Lower lobe of right lung (tissue), 2 donors: ENCODE measurements around the gene DNAJC28. TPM values are rescaled to one million over a fixed set of nuclear protein-coding genes. Genes with fewer than 3 reads are reported as not detected.
"Not testable (repeated sequence)": the region's sequence is repeated elsewhere in the genome, so short reads cannot be mapped to it uniquely, and the experiment has no call there.

ENCODE experiments used
- ATAC-seq, 2 donors: fragments of 200-7000 bp; cut with Tn5 transposase; one replicate each; pipeline ENCODE4 v1.9.1; 2020 to 2022; ENCODE audit warnings: mild to moderate bottlenecking in 2 of 2, moderate library complexity in 2 of 2
- DNase-seq: peaks from one replicate; pipeline ENCODE4 v3.0.0-alpha.2; 2020
- H3K27ac ChIP-seq: fragments of 200-600 bp; one replicate; pipeline ENCODE4 v1.8.0; 2022
- H3K27me3 ChIP-seq: fragments of 200-600 bp; one replicate; pipeline ENCODE4 v1.8.0; 2022; ENCODE audit warnings: low read depth
- H3K36me3 ChIP-seq: fragments of 200-600 bp; one replicate; pipeline ENCODE4 v1.8.0; 2022; ENCODE audit warnings: mild to moderate bottlenecking
- H3K4me1 ChIP-seq: fragments of 200-600 bp; one replicate; pipeline ENCODE4 v1.8.0; 2022
- H3K4me3 ChIP-seq: fragments of 200-600 bp; one replicate; pipeline ENCODE4 v1.8.0; 2022; ENCODE audit warnings: mild to moderate bottlenecking
- H3K9me3 ChIP-seq: fragments of 200-600 bp; one replicate; pipeline ENCODE4 v1.8.0; 2022
- intact Hi-C: fragments of 100-400 bp; cut with DNase I; formaldehyde crosslinking; loops from one replicate; pipeline ENCODE4 v1.11.0; 2022
- total RNA-seq: library from RNA; stranded (reverse); fragmentation: NEBNext Ultra II Directional; extraction: Animal tissue kit (Norgen Biotek cat#: 25700); gene quantifications from one replicate; pipeline ENCODE4 v1.2.1, GENCODE V29; 2021
- TF ChIP-seq, protein P1 (sequence below): fragments of 200-600 bp; IDR thresholded peaks from one replicate; pipeline ENCODE4 v1.8.0; 2022; ENCODE audit warnings: antibody characterized with exemption, mild to moderate bottlenecking
- donor health status: DM: no; HTN: yes; CAD: no; lungs with severe emphysema.

DNAJC28 gene
- total RNA-seq, 1 donor from 2014 or later = 2.1 TPM

DNA sequence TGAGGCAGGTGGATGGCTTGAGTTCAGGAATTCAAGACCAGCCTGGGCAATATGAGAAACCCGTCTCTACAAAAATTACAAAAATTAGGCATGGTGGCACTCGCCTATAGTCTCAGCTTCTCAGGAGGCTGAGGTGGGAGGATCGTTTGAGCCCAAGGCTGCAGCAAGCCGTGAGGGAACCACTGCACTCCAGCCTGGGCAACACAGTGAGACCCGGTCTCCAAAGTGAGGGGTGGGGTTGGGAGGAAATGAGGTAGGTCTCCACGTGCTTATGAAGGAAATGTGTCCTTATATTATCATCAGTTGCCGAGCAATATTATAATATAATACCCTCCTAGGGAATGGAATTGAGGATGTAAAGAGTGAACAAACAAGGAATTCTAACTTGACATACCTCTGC, 14.4 kb downstream of the DNAJC28 start:
- intact Hi-C loops = no loop called here
- no peaks in the 10 kb centered on the region for H3K27me3 ChIP-seq
- no peak overlapping the region for H3K27ac ChIP-seq
- DNase-seq = no peak
- no peaks in the 10 kb centered on the region for H3K9me3 ChIP-seq
- H3K4me3 ChIP-seq = no peak overlapping the region
- TF ChIP-seq, protein P1, sequence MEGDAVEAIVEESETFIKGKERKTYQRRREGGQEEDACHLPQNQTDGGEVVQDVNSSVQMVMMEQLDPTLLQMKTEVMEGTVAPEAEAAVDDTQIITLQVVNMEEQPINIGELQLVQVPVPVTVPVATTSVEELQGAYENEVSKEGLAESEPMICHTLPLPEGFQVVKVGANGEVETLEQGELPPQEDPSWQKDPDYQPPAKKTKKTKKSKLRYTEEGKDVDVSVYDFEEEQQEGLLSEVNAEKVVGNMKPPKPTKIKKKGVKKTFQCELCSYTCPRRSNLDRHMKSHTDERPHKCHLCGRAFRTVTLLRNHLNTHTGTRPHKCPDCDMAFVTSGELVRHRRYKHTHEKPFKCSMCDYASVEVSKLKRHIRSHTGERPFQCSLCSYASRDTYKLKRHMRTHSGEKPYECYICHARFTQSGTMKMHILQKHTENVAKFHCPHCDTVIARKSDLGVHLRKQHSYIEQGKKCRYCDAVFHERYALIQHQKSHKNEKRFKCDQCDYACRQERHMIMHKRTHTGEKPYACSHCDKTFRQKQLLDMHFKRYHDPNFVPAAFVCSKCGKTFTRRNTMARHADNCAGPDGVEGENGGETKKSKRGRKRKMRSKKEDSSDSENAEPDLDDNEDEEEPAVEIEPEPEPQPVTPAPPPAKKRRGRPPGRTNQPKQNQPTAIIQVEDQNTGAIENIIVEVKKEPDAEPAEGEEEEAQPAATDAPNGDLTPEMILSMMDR = no peak
- no peak for ATAC-seq
- H3K36me3 ChIP-seq = peaks cover 7% of the 10 kb centered on the region
- peaks cover 19% of the 10 kb centered on the region for H3K4me1 ChIP-seq

DNA sequence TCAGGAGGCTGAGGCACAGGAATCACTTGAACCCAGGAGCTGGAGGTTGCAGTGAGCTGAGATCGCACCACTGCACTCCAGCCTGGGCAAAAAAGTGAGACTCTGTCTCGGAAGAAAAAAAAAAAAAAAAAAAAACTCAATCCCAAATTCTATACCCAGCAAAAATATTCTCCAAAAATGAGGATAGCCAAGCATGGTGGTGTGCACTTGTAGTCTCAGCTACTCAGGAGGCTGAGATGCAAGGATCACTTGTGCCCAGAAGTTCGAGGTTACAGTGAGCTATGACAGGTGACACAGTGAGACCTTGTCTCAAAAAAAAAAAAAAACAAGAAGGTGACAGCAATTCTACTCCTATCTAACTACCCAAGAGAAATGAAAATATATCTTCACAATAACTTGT, 18.2 kb downstream of the DNAJC28 start:
- no peak for ATAC-seq

DNA sequence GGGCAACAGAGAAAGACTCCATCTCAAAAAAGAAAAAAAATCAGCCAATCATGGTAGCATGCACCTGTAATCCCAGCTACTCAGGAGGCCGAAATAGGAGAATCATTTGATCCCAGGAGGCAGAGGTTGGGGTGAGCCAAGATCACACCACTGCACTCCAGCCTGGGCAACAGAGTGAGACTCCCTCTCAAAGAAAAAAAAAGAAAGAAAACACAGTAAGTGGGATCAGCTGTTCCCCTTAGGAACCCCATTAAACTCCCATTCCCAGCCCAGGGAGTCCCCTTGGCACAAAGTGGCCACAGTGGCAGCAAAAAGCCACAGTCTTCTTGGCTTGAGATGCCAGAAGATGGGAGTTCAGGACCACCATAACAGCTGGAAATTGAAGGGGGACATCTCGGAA, 20.8 kb downstream of the DNAJC28 start:
- intact Hi-C loops = no loop called here
- H3K4me1 ChIP-seq = no peaks in the 10 kb centered on the region
- no peaks in the 10 kb centered on the region for H3K9me3 ChIP-seq
- H3K27me3 ChIP-seq = no peaks in the 10 kb centered on the region
- H3K27ac ChIP-seq = no peak overlapping the region
- no peak overlapping the region for H3K4me3 ChIP-seq
- DNase-seq (no peak), ATAC-seq (no peak)
- H3K36me3 ChIP-seq = peaks cover 16% of the 10 kb centered on the region
- TF ChIP-seq, protein P1 = no peak

More for the DNA sequence above, 18.2 kb downstream of the DNAJC28 start:
- no peaks in the 10 kb centered on the region for H3K27me3 ChIP-seq
- H3K36me3 ChIP-seq = peaks cover 7% of the 10 kb centered on the region
- H3K27ac ChIP-seq = no peak overlapping the region
- no peak overlapping the region for H3K4me3 ChIP-seq
- intact Hi-C loops = no loop called here
- TF ChIP-seq, protein P1 = no peak
- H3K4me1 ChIP-seq = peaks cover 8% of the 10 kb centered on the region
- DNase-seq = no peak
- H3K9me3 ChIP-seq = no peaks in the 10 kb centered on the region

DNA sequence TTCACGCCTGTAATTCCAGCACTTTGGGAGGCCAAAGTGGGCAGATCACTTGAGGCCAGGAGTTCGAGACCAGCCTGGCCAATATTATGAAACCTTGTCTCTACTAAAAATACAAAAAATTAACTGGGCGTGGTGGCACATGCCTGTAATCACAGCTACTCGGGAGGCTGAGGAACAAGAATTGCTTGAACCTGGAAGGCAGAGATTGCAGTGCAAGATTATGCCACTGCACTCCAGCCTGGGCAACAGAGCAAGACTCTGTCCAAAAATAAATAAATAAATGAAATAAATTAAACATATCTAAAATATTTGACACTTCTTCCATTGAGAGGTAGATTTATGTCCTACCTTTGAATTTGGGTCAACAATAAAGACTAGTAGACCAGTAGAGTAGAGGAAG, 22.3 kb downstream of the DNAJC28 start:
- DNase-seq, H3K27me3 ChIP-seq, H3K27ac ChIP-seq, intact Hi-C loops, H3K4me1 ChIP-seq, ATAC-seq, H3K9me3 ChIP-seq, H3K4me3 ChIP-seq: not testable (repeated sequence)
- H3K36me3 ChIP-seq = peaks cover 22% of the 10 kb centered on the region

DNA sequence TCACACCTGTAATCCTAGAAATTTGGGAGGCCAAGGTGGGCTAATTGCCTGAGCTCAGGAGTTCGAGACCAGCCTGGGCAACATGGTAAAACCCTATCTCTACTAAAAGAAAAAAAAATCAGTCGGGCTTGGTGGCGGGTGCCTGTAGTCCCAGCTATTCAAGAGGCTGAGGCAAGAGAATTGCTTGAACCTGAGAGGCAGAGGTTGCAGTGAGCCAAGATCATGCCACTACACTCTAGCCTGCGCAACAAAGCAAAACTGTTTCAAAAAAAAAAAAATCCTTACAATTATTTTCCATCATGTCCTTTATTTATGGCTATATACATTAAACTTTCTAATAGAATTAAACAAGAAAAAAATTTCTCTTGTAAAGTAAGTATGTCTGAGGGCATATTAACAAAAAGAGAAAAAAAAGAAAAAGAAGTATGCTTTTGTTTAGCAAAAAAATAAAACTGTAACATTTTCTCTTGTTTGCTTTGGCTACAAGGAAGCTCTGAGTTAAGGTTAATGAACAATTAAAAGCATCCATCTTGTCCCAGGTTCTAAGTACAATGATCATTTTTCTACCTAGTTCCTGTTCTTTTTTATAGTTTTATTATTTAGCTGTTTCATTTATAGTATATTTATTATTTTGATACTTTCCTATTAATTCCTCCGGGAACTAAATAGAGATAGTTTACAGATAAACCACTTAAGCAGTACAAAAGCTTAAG, 29.8 kb downstream of the DNAJC28 start:
- Histone ChIP-seq H3K9me3 (no peaks in the 10 kb centered on the region), H3K4me3 (no peak overlapping the region), H3K27ac (no peak overlapping the region), H3K4me1 (no peaks in the 10 kb centered on the region), H3K36me3 (peaks cover 80% of the 10 kb centered on the region), H3K27me3 (no peaks in the 10 kb centered on the region)
- TF ChIP-seq, protein P1 = no peak
- intact Hi-C loops = no loop called here
- ATAC-seq = no peak
- no peak for DNase-seq

DNA sequence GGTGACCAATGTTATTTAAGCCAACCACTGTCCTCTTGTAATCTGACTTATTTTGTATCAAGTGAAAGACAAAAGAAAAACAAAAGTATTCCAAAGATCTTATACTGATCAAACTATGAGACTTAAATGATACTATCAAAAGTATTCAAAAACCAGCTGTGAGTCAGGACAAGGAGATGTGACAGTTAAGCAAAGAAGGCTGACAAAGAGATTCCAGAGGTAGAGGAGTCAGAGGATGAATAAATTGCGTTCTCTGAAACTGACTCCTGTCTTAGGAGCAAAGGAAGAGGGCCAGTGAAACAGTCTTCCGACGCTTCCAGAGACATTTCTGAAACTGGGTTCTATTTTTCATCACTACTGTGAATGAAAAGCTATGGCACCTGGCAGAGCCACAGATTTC, 32.7 kb downstream of the DNAJC28 start:
- Histone ChIP-seq H3K27me3 (no peaks in the 10 kb centered on the region), H3K4me1 (no peaks in the 10 kb centered on the region), H3K36me3 (peaks cover 90% of the 10 kb centered on the region), H3K27ac (no peak overlapping the region), H3K9me3 (no peaks in the 10 kb centered on the region), H3K4me3 (no peak overlapping the region)
- intact Hi-C loops = no loop called here
- no peak for ATAC-seq
- TF ChIP-seq, protein P1 = no peak
- DNase-seq = no peak
